PC-3 (cell line): ENCODE measurements around the gene BCAS2.

Experiments
- CTCF ChIP-seq: fragments of 300-600 bp; sonication (generic); conservative IDR thresholded peaks from 2 replicates; pipeline ENCODE4 v1.5.1; 2017; ENCODE audit warnings: antibody characterized with exemption, low read depth, mild to moderate bottlenecking, low read length
- EZH2 ChIP-seq: fragments of 300-600 bp; sonication (generic); IDR thresholded peaks from one replicate; pipeline ENCODE4 v1.6.1; 2017; ENCODE audit warnings: antibody characterized with exemption, mild to moderate bottlenecking, low read length; ENCODE audit not compliant: unreplicated experiment

- TF ChIP-seq CTCF (no peak), EZH2 (no peak)
Observed at GRCh38 chr1:114586513-114587047, 5.2 kb upstream of the BCAS2 start.
